GM20000 (cell line): ENCODE results near the gene NINJ1.

Source experiments
- DNase-seq: peaks from one replicate; pipeline ENCODE4 v3.0.0; 2012; ENCODE audit warnings: low spot score
- CTCF ChIP-seq: IDR thresholded peaks from 2 replicates; pipeline ENCODE4 v1.5.1; 2012; ENCODE audit warnings: mild to moderate bottlenecking, control low read depth; ENCODE audit errors: extremely low read depth, missing control alignments

Gene NINJ1

GRCh38 chr9:93177676-93178075 lies 43.6 kb upstream of the NINJ1 start:
- DNase-seq: no peak
- no peak for TF ChIP-seq CTCF

GRCh38 chr9:93174976-93175375 lies 40.9 kb upstream of the NINJ1 start:
- no peak for DNase-seq
- TF ChIP-seq CTCF: no peak

DNA sequence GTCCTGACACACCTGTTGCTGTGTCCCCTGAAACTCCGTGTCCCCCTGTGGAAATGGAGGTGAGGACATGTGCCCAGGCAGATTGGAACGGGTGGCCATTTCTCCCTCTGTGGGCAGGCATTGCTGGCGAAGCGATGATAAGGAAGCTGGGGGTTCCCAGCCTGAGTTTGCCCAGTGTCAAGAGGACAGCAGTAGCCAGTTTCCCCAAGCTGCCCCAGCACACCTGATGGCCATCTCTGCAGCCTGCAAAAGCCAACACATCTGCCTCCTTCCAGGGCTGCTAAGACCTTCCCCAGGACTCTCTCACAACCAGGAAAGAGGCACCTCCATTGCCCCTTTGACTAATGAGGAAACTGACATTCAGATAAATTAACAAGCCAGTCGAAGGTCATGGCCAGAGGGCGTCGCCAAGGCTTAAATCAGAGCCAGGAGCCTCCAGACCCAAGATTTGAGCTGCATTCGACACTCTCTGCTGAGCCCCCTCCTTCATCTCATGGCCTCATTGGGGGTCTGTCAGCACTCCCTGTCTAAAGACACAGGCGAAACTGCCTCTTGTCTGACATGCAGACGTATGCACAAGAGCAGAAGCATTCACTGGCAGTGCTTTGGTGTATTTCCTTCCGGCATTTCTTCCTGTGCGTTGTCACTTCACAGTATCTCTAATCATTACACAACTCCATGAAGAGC lies 39.5 kb upstream of the NINJ1 start:
- TF ChIP-seq CTCF: no peak
- DNase-seq: no peak

- no peak for DNase-seq
- no peak for TF ChIP-seq CTCF
Measured at GRCh38 chr9:93172666-93173364, 38.8 kb upstream of the NINJ1 start.

DNA sequence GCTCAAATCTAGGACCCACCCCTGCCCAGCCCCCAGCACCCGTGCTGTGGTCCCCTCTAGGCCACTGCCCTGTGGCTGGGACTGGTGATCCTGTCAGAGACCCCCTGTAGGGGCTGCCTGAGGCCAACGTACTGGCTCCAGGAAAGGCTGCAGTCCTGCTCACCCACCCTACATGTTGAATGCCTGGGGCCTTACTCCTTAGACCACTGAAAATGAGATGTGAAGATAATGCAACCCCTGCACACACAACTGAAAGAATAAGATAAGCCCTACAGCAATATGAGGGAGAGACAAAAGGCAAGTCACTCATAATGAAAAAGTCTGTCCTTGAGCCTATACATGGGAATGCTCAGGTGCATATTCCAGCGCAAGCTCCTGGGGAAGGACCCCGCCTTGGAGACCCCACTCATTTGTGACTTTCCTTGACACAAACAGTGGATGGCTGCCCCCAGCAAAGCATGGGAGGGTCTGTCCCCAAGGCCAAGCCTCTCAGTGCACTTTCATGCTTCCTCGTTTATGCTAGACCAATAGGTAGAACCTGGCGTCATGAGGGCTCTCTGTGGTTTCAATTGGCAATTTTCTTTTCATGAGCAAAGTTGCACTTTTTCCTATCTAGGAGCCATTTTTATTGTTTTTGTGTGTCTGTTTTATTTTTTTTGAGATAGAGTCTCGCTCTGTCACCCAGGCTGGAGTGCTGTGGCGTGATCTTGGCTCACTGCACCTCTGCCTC lies 37.4 kb upstream of the NINJ1 start:
- no peak for DNase-seq
- no peak for TF ChIP-seq CTCF

DNA sequence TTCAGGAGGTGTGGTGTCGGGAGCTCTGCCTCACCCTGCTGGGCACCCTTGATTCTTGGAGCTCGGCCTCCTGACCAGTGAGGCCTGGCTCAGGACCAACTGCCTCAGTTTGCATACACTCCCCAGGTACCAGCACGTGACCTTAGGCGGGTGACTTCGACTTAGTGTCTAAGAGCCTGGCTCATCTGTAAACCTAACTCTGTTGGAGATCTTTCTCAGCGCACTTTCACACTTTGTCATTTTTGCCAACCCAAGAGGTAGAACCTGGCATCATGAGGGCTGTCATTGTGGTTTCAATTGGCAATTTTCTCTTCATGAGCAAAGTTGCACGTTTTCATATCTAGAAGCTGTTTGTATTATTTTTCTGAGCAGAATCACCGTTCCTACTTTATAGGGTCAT lies 36.5 kb upstream of the NINJ1 start:
- TF ChIP-seq CTCF: no peak
- DNase-seq: no peak

- no peak for DNase-seq
- no peak for TF ChIP-seq CTCF
Measured at GRCh38 chr9:93169444-93169843, 35.4 kb upstream of the NINJ1 start.
